Activated T-cell treated with anti-CD3 and anti-CD28 coated beads, Interleukin-2, amount 50 U/mL, for 4 hours (primary cell): ENCODE results near the gene GGA3. TPM values are rescaled to one million over a fixed set of nuclear protein-coding genes. Genes with fewer than 3 reads are reported as not detected.
"Not testable (repeated sequence)": the region's sequence is repeated elsewhere in the genome, so short reads cannot be mapped to it uniquely, and the experiment has no call there.

ENCODE experiments used
- ATAC-seq, 2 donors: fragments of 200-7000 bp; cut with Tn5 transposase; one replicate each; pipeline ENCODE4 v1.10.0; 2021
- DNase-seq: peaks from one replicate; pipeline ENCODE4 v3.0.0-alpha.2; 2020
- H3K27me3 Mint-ChIP-seq: one replicate; pipeline ENCODE4 v1.8.0; 2021; ENCODE audit warnings: low read depth, mixed read lengths
- H3K36me3 Mint-ChIP-seq: one replicate; pipeline ENCODE4 v1.8.0; 2022; ENCODE audit warnings: mixed read lengths; ENCODE audit not compliant: insufficient read depth
- H3K4me1 Mint-ChIP-seq: one replicate; pipeline ENCODE4 v1.8.0; 2021; ENCODE audit warnings: low read depth, mixed read lengths
- H3K4me3 Mint-ChIP-seq: one replicate; pipeline ENCODE4 v1.8.0; 2021; ENCODE audit warnings: mild to moderate bottlenecking, moderate library complexity, mixed read lengths
- H3K9me3 Mint-ChIP-seq: one replicate; pipeline ENCODE4 v1.8.0; 2021; ENCODE audit warnings: mixed read lengths
- total RNA-seq, 3 donors: library from RNA; stranded (reverse); gene quantifications; one replicate each; pipeline ENCODE4 v1.2.1, GENCODE V29; 2021

GGA3 gene
- total RNA-seq, result 10 to 100 TPM; 64.2 to 80.5 (median 71.2) TPM

GRCh38 chr17:75261336-75262111 is at the start of gene GGA3, which contains the start of gene MRPS7:
Gene GGA3, minus strand, starts transcription at chr17:75261606. Its CDS starts 19 bp downstream, at chr17:75261587.
Gene MRPS7, plus strand, starts transcription at chr17:75261879. Its CDS starts 22 bp downstream, at chr17:75261901.
- no peaks in the 10 kb centered on the region for H3K9me3 Mint-ChIP-seq
- no peaks in the 10 kb centered on the region for H3K27me3 Mint-ChIP-seq
- peaks cover 50% of the 10 kb centered on the region for H3K4me1 Mint-ChIP-seq
- DNase-seq, result peak; percentile 94
- H3K36me3 Mint-ChIP-seq, result peaks cover 14% of the 10 kb centered on the region
- ATAC-seq, result peak; percentile 87 to 89
- peak within 1 kb of the TSS; percentile 91 for H3K4me3 Mint-ChIP-seq

- ATAC-seq, result no peak
- Mint-ChIP-seq H3K4me1 (peaks cover 6% of the 10 kb centered on the region), H3K4me3 (no peak overlapping the region), H3K9me3 (no peaks in the 10 kb centered on the region), H3K36me3 (no peaks in the 10 kb centered on the region), H3K27me3 (no peaks in the 10 kb centered on the region)
- no peak for DNase-seq
Measured at GRCh38 chr17:75308732-75309629, 47.6 kb upstream of the GGA3 start.

GRCh38 chr17:75307957-75308731 is 46.7 kb upstream of the GGA3 start:
- H3K4me1 Mint-ChIP-seq, result peaks cover 3% of the 10 kb centered on the region
- ATAC-seq (no peak), DNase-seq (no peak)
- H3K4me3 Mint-ChIP-seq, result no peak overlapping the region
- H3K9me3 Mint-ChIP-seq, result no peaks in the 10 kb centered on the region
- H3K36me3 Mint-ChIP-seq, result no peaks in the 10 kb centered on the region
- H3K27me3 Mint-ChIP-seq, result no peaks in the 10 kb centered on the region

GRCh38 chr17:75301502-75302206 is 40.2 kb upstream of the GGA3 start:
- ATAC-seq (no peak), DNase-seq (no peak)
- H3K9me3 Mint-ChIP-seq, result no peaks in the 10 kb centered on the region
- peaks cover 1% of the 10 kb centered on the region for H3K36me3 Mint-ChIP-seq
- H3K4me1 Mint-ChIP-seq, result peaks cover 10% of the 10 kb centered on the region
- H3K4me3 Mint-ChIP-seq, result no peak overlapping the region
- no peaks in the 10 kb centered on the region for H3K27me3 Mint-ChIP-seq

GRCh38 chr17:75301049-75301448 is 39.6 kb upstream of the GGA3 start:
- Mint-ChIP-seq H3K36me3 (peaks cover 1% of the 10 kb centered on the region), H3K9me3 (no peaks in the 10 kb centered on the region), H3K4me3 (no peak overlapping the region), H3K4me1 (peaks cover 12% of the 10 kb centered on the region), H3K27me3 (no peaks in the 10 kb centered on the region)
- ATAC-seq (no peak), DNase-seq (no peak)

- no peaks in the 10 kb centered on the region for H3K27me3 Mint-ChIP-seq
Measured at GRCh38 chr17:75300280-75300679, 38.9 kb upstream of the GGA3 start.

GRCh38 chr17:75295201-75296158 is 34.1 kb upstream of the GGA3 start:
- H3K36me3 Mint-ChIP-seq, result no peaks in the 10 kb centered on the region
- DNase-seq (no peak), ATAC-seq (peak; percentile 81 to 83)
- H3K4me1 Mint-ChIP-seq, result peaks cover 29% of the 10 kb centered on the region
- no peaks in the 10 kb centered on the region for H3K27me3 Mint-ChIP-seq
- peak overlapping the region; percentile 42 for H3K4me3 Mint-ChIP-seq
- no peaks in the 10 kb centered on the region for H3K9me3 Mint-ChIP-seq

More at GRCh38 chr17:75300280-75300679, 38.9 kb upstream of the GGA3 start:
- Mint-ChIP-seq H3K36me3 (peaks cover 1% of the 10 kb centered on the region), H3K4me1 (peaks cover 19% of the 10 kb centered on the region), H3K9me3 (no peaks in the 10 kb centered on the region), H3K4me3 (no peak overlapping the region)
- ATAC-seq, result no peak
- no peak for DNase-seq

GRCh38 chr17:75292810-75293448 is 31.5 kb upstream of the GGA3 start:
- not testable (repeated sequence) for H3K4me3 Mint-ChIP-seq, ATAC-seq, H3K36me3 Mint-ChIP-seq, H3K9me3 Mint-ChIP-seq, DNase-seq, H3K27me3 Mint-ChIP-seq
- H3K4me1 Mint-ChIP-seq, result peaks cover 39% of the 10 kb centered on the region

- DNase-seq (peak; percentile 68), ATAC-seq (peak; percentile 5 to 22)
- no peaks in the 10 kb centered on the region for H3K27me3 Mint-ChIP-seq
- H3K36me3 Mint-ChIP-seq, result peaks cover 14% of the 10 kb centered on the region
- peak overlapping the region; percentile 98 for H3K4me3 Mint-ChIP-seq
- peaks cover 28% of the 10 kb centered on the region for H3K4me1 Mint-ChIP-seq
- H3K9me3 Mint-ChIP-seq, result no peaks in the 10 kb centered on the region
Measured at GRCh38 chr17:75289832-75290337, 28.5 kb upstream of the GGA3 start.

- peak within 1 kb of the TSS; percentile 98 for H3K4me3 Mint-ChIP-seq
- ATAC-seq (peak; percentile 94 to 95), DNase-seq (peak; percentile 94)
- H3K27me3 Mint-ChIP-seq, result no peaks in the 10 kb centered on the region
- peaks cover 15% of the 10 kb centered on the region for H3K36me3 Mint-ChIP-seq
- peaks cover 25% of the 10 kb centered on the region for H3K4me1 Mint-ChIP-seq
- H3K9me3 Mint-ChIP-seq, result no peaks in the 10 kb centered on the region
Measured at GRCh38 chr17:75289115-75289831, 27.9 kb upstream of the GGA3 start, which contains the start of gene SLC25A19. Gene SLC25A19, minus strand, starts transcription at chr17:75289433. Its CDS starts 2,669 bp downstream, at chr17:75286764.

GRCh38 chr17:75288770-75289114 is 27.3 kb upstream of the GGA3 start:
- Mint-ChIP-seq H3K36me3 (peaks cover 16% of the 10 kb centered on the region), H3K4me1 (peaks cover 23% of the 10 kb centered on the region), H3K4me3 (peak overlapping the region; percentile 98), H3K27me3 (no peaks in the 10 kb centered on the region), H3K9me3 (no peaks in the 10 kb centered on the region)
- ATAC-seq (peak; percentile 21 to 24), DNase-seq (peak; percentile 41)

GRCh38 chr17:75288359-75288758 is 27.0 kb upstream of the GGA3 start:
- H3K9me3 Mint-ChIP-seq, result no peaks in the 10 kb centered on the region
- peaks cover 20% of the 10 kb centered on the region for H3K36me3 Mint-ChIP-seq
- H3K4me1 Mint-ChIP-seq, result peaks cover 23% of the 10 kb centered on the region
- ATAC-seq (no peak), DNase-seq (no peak)
- no peaks in the 10 kb centered on the region for H3K27me3 Mint-ChIP-seq
- H3K4me3 Mint-ChIP-seq, result peak overlapping the region; percentile 98
